Measurements from ENCODE around the gene GALNT12.
A peak's percentile ranks its signal among the peaks of the same experiment; 100 is the strongest.

GALNT12 gene

DNA sequence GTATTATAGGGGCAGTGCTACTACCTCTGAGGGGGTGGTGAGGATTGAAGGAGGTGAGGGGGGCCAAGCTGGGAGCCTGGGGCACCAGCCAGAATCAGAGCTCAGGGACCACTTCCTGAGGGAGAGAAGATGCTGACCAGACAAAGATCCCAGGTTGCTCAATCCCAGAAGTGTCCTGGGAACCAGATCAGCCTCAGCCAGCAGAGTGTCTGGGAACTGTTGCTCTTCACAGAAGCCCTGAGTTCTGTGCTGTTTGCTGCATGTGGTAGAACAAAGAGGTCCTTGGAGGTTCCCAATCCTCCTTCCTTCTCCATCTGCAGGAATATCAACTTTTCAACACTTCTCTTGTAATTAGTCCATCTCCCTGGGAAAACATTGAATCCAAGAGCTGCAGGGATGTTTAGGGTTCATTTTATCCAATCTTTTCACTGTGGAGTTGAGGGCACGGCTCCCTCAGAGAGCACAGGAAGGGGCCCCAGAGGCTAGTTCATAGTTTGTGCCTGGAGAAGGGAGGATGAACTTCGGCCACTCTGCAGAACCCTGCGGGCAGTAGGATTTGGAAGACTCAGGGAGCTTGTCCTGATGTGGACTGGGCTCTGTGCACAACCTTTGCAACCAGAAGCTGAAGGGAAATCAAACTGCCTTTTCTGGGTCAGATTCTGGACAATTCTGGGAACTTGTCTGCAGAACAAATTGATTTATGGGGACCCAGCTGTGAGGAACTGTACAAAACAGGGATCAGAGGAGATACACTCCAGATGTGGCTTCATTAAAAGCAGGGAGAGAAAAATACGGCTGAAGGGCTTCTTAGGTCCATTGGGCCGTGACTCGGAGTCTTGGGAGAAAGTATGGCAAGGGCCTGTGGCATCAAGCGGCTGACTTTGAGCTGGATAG lies 57.1 kb downstream of the GALNT12 start:
- DNase-seq: no peak

GRCh38 chr9:98865284-98865875 lies 57.9 kb downstream of the GALNT12 start:
- DNase-seq: no peak

DNA sequence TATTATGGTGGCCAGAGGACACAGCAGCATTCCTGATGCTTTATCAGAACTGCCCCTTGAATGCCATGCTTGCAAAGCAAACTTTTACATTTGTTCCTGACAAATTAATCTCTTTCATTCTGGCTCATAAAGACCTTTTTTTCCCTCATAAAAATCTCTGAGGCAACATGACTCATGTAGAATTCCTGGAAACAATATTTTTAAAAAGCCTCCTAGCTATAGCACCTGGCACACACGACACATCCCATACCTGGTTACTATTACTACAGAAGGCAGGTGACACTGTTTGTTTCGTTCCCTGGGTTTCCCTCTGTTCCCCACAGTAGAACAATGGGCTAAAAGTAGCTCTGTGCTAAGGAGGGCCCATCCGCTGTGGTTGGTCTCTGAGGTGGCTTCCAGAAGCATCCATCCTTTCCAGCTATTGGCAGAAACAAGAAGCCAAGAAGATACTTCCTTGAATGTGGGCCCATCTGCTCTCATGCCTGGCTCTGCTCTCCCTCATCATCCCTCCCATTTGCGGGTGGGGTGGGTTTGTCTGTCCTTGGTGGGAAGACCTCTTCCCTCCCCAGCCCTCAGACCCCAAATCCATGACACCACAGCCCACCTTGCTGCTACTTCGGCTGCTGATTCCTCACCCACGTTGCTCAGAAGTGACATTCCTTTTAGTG lies 59.1 kb downstream of the GALNT12 start:
- DNase-seq: no peak

GRCh38 chr9:98867103-98867428 lies 59.6 kb downstream of the GALNT12 start:
- DNase-seq: no peak

- DNase-seq: peak; percentile 2
These were observed 60.1 kb downstream of the GALNT12 start for GRCh38 chr9:98867429-98868168.

- DNase-seq: no peak
These were observed 61.7 kb downstream of the GALNT12 start for GRCh38 chr9:98869078-98869745.

DNA sequence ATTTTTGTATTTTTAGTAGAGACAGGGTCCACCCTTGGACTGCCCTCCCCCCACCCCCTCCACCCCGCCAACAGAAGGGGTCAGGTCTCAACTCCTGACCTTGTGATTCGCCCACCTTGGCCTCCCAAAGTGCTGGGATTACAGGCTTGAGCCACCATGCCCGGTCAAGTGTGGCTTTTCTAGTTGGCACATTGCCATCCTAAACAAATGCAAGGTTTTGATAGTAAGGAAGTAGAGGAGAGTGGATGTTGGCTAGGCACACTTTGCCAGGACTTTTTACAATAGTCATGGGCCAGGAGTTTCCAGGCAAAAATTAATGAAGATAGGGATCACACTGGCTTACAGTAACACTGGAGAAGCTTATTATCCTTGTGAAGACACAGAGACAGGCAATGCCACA lies 62.4 kb downstream of the GALNT12 start:
- no peak for DNase-seq

DNA sequence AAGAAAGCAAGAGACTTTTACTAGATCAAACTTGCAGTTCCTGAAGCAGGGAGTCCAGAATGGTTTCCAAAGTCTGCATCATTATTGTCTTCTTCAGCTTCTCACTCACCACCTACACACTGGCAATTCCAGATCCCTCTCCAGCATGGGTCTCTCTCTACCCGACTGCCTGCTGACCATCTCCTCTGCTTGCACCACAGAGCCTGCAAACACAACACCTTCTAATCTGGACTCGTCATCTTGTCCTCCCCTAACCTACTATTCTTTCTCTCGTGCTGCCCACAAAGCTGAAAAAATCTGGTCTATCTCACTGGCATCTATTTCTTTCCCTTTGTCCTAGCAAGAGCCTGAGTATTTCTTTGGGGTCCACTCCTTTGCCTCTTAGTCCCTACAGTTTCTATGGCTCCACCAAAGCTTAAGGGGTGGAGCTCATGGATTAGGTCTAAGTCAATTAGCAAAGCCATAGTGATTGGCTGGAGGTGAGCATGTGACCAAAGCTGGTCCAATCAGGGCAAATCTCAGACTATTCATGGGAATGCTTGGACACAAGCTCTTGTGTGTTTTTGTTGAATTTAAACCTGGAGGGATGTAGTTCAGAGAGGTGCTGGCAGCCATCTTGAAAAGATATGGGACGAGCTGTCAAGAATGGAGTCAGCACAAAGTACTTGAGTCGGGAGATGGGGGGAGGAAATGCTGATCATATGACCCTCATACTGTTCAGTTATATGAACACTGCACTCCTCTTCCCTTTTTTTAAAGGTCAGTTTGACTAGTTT lies 63.5 kb downstream of the GALNT12 start:
- no peak for DNase-seq

DNA sequence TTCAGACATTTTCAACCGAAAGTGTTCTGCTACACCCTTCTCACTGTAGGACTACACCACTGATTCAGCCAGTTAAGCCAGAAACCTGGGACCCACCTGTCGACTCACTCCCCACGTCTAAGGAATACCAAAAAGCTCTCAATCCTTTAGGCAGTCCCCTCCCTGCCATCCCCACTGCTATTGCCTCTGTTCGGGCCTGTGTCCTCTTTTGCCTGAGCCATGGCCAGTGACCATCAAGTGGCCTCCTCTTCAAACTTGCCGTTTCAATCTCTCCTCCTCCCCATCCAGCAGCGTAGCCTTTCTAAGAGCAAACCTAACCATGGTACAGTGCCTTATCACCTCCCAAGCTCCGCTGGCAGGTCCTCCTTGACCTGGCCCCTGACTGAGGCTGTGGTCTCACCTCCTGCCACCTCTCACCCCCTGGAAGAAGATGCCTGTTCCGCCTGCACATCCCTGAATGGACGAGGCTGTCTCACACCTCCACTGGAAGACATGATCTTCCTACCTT lies 64.1 kb downstream of the GALNT12 start:
- no peak for DNase-seq

GRCh38 chr9:98873526-98873925 lies 66.1 kb downstream of the GALNT12 start:
- DNase-seq: no peak

DNA sequence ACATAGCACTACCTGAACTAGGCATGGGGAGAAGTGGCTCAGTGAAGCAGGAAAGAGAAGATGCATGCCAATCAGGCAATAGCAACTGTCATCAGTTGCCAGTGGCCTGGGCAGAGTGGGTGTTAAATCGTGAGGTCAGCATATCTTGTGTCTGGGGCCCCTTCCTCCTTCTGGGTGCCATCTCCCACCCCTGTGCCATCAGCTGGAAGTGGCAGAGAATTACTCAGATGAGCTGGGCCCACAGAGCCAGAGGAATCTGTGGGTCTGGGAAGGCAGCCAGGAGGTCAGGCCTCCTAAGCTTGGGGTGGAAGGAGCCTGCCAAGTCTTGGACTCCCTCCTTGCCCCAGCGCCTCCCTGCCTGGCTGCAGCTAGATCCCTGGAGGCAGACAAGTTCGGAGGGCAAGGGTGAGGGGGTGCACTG lies 66.5 kb downstream of the GALNT12 start:
- DNase-seq: no peak

- DNase-seq: no peak
These were observed 67.3 kb downstream of the GALNT12 start for GRCh38 chr9:98874721-98875255.

GRCh38 chr9:98875536-98875935 lies 68.1 kb downstream of the GALNT12 start:
- DNase-seq: no peak

GRCh38 chr9:98877311-98877710 lies 69.8 kb downstream of the GALNT12 start:
- no peak for DNase-seq

GRCh38 chr9:98879094-98879962 lies 71.9 kb downstream of the GALNT12 start:
- no peak for DNase-seq

- no peak for DNase-seq
These were observed 72.5 kb downstream of the GALNT12 start for GRCh38 chr9:98879963-98880310.

- DNase-seq: no peak
These were observed 73.0 kb downstream of the GALNT12 start for GRCh38 chr9:98880311-98881015.

- no peak for DNase-seq
These were observed 73.9 kb downstream of the GALNT12 start for GRCh38 chr9:98881356-98881755.

GRCh38 chr9:98881836-98882568 lies 74.5 kb downstream of the GALNT12 start:
- no peak for DNase-seq
